GM12873 (cell line): ENCODE measurements around the gene MLC1.
A peak's percentile ranks its signal among the peaks of the same experiment; 100 is the strongest.

Experiments used
- CTCF ChIP-seq: IDR thresholded peaks from 2 replicates; pipeline ENCODE4 v1.5.1; 2012; ENCODE audit warnings: low read depth, mild to moderate bottlenecking, moderate library complexity, low read length, control low read depth; ENCODE audit not compliant: insufficient read depth; ENCODE audit errors: missing control alignments

MLC1 gene

GRCh38 chr22:50030297-50031188 lies 54.7 kb downstream of the MLC1 start:
- TF ChIP-seq CTCF, result peak; percentile 86

GRCh38 chr22:50027639-50028537 lies 57.3 kb downstream of the MLC1 start:
- TF ChIP-seq CTCF, result no peak

DNA sequence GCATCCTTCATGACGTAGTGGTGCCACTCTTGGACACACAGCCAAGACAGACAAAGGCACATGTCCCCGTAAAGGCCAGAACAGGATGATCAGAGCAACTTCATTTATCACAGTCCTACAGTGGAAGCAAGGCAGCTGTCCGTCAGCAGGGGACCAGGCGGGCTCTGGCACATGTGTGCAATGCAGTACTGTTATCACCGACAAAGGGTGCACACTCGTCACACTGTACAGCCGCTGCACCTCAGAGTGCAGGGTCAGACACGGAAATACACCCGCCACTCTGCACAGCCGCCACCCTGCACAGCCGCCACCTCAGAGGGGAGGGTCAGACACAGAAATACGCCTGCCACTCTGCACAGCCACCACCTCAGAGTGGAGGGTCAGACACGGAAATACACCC lies 59.2 kb downstream of the MLC1 start:
- no peak for TF ChIP-seq CTCF

- no peak for TF ChIP-seq CTCF
These were observed 62.9 kb downstream of the MLC1 start for GRCh38 chr22:50022171-50022819.

GRCh38 chr22:50020606-50021005 lies 64.6 kb downstream of the MLC1 start:
- TF ChIP-seq CTCF, result no peak

DNA sequence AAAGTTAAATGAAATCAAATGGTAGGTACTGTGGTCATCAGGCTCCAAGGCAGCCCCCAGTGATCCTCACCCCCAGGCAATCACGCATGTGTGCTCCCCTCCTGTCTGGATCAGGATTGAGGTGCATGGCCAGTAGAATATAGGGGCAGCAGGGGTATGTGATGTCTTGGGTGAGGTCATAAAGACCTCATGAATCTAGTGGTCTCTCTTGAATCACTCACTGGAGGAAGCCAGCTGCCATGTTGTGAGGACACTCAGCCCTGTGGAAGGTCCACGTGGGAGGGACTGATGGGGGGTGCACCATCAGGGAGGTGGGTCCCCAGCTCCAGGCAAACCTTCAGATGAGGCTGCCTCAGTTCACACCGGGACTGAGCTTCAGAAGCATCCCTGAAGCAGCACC lies 65.9 kb downstream of the MLC1 start:
- TF ChIP-seq CTCF, result no peak
